Coronary artery (tissue), 2 donors: Measurements from ENCODE around the gene PPP4R2.

Experiments
- DNase-seq: peaks from one replicate; pipeline ENCODE4 v3.0.0-alpha.2; 2017; ENCODE audit warnings: low spot score
- H3K27ac ChIP-seq, 2 donors: fragments of 200-600 bp; sonication (generic); one replicate each; pipeline ENCODE4 v1.5.1; 2016 to 2019
- H3K4me3 ChIP-seq: fragments of 200-600 bp; sonication (generic); 2 replicates; pipeline ENCODE4 v1.5.1; 2016; ENCODE audit warnings: mild to moderate bottlenecking, moderate library complexity
- CTCF ChIP-seq: fragments of 200-600 bp; sonication (generic); IDR thresholded peaks from one replicate; pipeline ENCODE4 v1.5.1; 2019; ENCODE audit warnings: antibody characterized with exemption

PPP4R2 gene

GRCh38 chr3:73021301-73021835, 24.8 kb downstream of the PPP4R2 start:
- no peak for DNase-seq
- no peak overlapping the region for H3K4me3 ChIP-seq
- H3K27ac ChIP-seq = no peak overlapping the region
- no peak for TF ChIP-seq CTCF

- no peak overlapping the region for H3K27ac ChIP-seq
- DNase-seq = no peak
- H3K4me3 ChIP-seq = no peak overlapping the region
- TF ChIP-seq CTCF = no peak
Observed at GRCh38 chr3:73024836-73025235, 28.2 kb downstream of the PPP4R2 start.

- Histone ChIP-seq H3K4me3 (no peak overlapping the region), H3K27ac (no peak overlapping the region)
- TF ChIP-seq CTCF = no peak
- no peak for DNase-seq
Observed at GRCh38 chr3:73026111-73026759, 29.6 kb downstream of the PPP4R2 start.

GRCh38 chr3:73026760-73027113, 30.1 kb downstream of the PPP4R2 start:
- no peak for DNase-seq
- TF ChIP-seq CTCF = no peak
- Histone ChIP-seq H3K4me3 (no peak overlapping the region), H3K27ac (no peak overlapping the region)

GRCh38 chr3:73028803-73029202, 32.2 kb downstream of the PPP4R2 start:
- no peak for TF ChIP-seq CTCF
- DNase-seq = no peak
- peak overlapping the region in 1 of 2 donors; percentile 39 for H3K27ac ChIP-seq
- H3K4me3 ChIP-seq = no peak overlapping the region

- Histone ChIP-seq H3K4me3 (no peak overlapping the region), H3K27ac (peak overlapping the region in 1 of 2 donors; percentile 39)
- TF ChIP-seq CTCF = no peak
- no peak for DNase-seq
Observed at GRCh38 chr3:73029321-73029796, 32.7 kb downstream of the PPP4R2 start.

- TF ChIP-seq CTCF = no peak
- DNase-seq = no peak
- H3K4me3 ChIP-seq = no peak overlapping the region
- H3K27ac ChIP-seq = no peak overlapping the region
Observed at GRCh38 chr3:73030073-73030597, 33.5 kb downstream of the PPP4R2 start.
